Body of pancreas (tissue), 4 donors: ENCODE results near the gene IGFN1. TPM values are rescaled to one million over a fixed set of nuclear protein-coding genes. Genes with fewer than 3 reads are reported as not detected.

Source experiments
- ATAC-seq: fragments of 150-250 bp; one replicate; pipeline ENCODE4 v1.9.1; 2016
- DNase-seq, 4 donors: peaks; one replicate each; pipeline ENCODE4 v3.0.0-alpha.2; 2019
- H3K27ac ChIP-seq, 4 donors: fragments of 200-600 bp; sonication (generic); 1 replicate in 3 of 4; 2 replicates in 1 of 4; pipeline versions ENCODE4 v1.5.1 to v1.6.1; 2016 to 2019; ENCODE audit warnings: mild to moderate bottlenecking in 1 of 4, mixed read lengths in 1 of 4, moderate library complexity in 1 of 4
- H3K27me3 ChIP-seq, 2 donors: fragments of 200-600 bp; sonication (generic); one replicate each; pipeline ENCODE4 v1.6.0; 2016; ENCODE audit warnings: mild to moderate bottlenecking in 1 of 2
- H3K36me3 ChIP-seq, 2 donors: fragments of 200-600 bp; sonication (generic); replicated peaks in 1 of 2; 2 replicates each; pipeline ENCODE4 v1.5.1; 2016; ENCODE audit warnings: low read depth in 2 of 2; ENCODE audit not compliant: insufficient read depth in 1 of 2
- H3K4me1 ChIP-seq: fragments of 200-600 bp; sonication (generic); one replicate; pipeline ENCODE4 v1.6.0; 2016
- H3K4me3 ChIP-seq, 2 donors: fragments of 200-600 bp; sonication (generic); 1 replicate in 1 of 2; 2 replicates in 1 of 2; pipeline ENCODE4 v1.5.1; 2016 to 2019
- H3K9me3 ChIP-seq, 3 donors: fragments of 200-600 bp; sonication (generic); 1 replicate in 2 of 3; 2 replicates in 1 of 3; pipeline ENCODE4 v1.5.1; 2016
- POLR2A ChIP-seq, 3 donors: fragments of 450-650 bp; IDR thresholded peaks; one replicate each; pipeline ENCODE4 v1.6.1; 2016; ENCODE audit warnings: antibody characterized with exemption in 3 of 3, mild to moderate bottlenecking in 2 of 3
- WGBS, 2 donors: methylation state at CpG; one replicate each; pipeline ENCODE4 v1.1.5; 2017; 5-methylcytosine and 5-hydroxymethylcytosine counted together
- intact Hi-C: fragments of 100-400 bp; cut with DNase I; formaldehyde crosslinking; loops from one replicate; pipeline ENCODE4 v1.15.1; 2023
- total RNA-seq, 2 donors: library from RNA; depleted of rRNA; stranded (reverse); fragments of >200 nt; gene quantifications; one replicate each; pipeline ENCODE4 v1.1.0, GENCODE V29; 2016
- TF ChIP-seq, protein P1 (sequence below), 7 experiments: fragments of 450-650 bp in 4 of 7; fragments of 200-600 bp in 3 of 7; sonication (generic) in 3 of 7; IDR thresholded peaks; one replicate each; pipeline ENCODE4 v1.5.1; 2016 to 2019; ENCODE audit warnings: antibody characterized with exemption in 7 of 7

The IGFN1 gene
- total RNA-seq, 2 donors from 2014 or later, result 6.9 to 23.1 TPM

DNA sequence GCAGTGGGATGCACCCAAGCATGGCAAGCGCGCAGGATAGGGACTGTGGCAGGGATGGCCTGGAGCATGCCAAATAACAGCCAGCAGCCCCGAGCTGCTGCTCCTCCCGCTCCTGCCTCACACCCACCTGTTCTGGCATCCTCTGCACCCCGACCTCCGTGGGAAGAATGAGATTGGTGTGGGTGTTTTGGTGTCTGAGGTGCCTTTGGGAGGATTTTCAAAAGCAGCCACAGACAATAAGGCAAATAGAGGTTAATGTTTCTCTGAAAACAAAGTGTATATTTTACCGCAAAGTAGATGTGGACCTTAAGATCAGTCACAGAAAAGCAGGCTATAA lies 35.5 kb downstream of the IGFN1 start:
- H3K9me3 ChIP-seq, result no peaks in the 10 kb centered on the region
- no peak overlapping the region for H3K27ac ChIP-seq
- TF ChIP-seq, protein P1, sequence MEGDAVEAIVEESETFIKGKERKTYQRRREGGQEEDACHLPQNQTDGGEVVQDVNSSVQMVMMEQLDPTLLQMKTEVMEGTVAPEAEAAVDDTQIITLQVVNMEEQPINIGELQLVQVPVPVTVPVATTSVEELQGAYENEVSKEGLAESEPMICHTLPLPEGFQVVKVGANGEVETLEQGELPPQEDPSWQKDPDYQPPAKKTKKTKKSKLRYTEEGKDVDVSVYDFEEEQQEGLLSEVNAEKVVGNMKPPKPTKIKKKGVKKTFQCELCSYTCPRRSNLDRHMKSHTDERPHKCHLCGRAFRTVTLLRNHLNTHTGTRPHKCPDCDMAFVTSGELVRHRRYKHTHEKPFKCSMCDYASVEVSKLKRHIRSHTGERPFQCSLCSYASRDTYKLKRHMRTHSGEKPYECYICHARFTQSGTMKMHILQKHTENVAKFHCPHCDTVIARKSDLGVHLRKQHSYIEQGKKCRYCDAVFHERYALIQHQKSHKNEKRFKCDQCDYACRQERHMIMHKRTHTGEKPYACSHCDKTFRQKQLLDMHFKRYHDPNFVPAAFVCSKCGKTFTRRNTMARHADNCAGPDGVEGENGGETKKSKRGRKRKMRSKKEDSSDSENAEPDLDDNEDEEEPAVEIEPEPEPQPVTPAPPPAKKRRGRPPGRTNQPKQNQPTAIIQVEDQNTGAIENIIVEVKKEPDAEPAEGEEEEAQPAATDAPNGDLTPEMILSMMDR (IDR thresholded peaks at IDR 0.05), result no peak
- no peak for TF ChIP-seq POLR2A (IDR thresholded peaks at IDR 0.05)
- no peaks in the 10 kb centered on the region for H3K36me3 ChIP-seq
- no peak overlapping the region for H3K4me3 ChIP-seq
- DNase-seq, result no peak
- no peak for ATAC-seq
- no peaks in the 10 kb centered on the region for H3K27me3 ChIP-seq
- H3K4me1 ChIP-seq, result no peaks in the 10 kb centered on the region
- intact Hi-C loops, result loop anchor here (10.0 kb wide), 2 partner anchors 131 to 251 kb away; no protein-coding TSS in a partner anchor
- 66 to 79% methylated on average over 5 to 7 of the region's 7 CpGs for WGBS, 2 donors

DNA sequence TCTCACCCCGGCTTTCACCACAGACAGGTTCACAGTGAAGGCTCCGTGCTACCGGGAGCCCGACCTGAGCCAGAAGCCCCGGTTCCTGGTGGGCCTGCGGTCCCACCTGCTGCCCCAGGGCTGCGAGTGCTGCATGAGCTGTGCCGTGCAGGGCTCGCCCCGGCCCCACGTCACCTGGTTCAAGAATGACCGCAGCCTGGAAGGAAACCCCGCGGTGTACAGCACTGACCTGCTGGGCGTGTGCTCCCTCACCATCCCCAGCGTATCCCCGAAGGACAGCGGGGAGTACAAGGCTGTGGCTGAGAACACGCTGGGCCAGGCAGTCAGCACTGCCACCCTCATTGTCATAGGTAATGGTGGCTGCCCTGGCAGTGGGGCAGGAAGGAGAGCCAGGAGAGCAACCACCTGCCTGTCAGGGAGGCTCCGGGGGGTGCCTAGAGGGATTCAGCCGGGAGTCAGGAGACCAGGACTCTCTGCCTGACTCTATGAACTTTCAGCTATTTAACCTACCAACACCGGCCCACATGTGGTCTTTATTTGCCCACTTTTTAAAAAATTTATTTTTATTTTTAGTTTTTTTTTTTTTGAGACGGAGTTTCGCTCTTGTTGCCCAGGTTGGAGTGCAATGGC lies 36.4 kb downstream of the IGFN1 start:
- TF ChIP-seq, protein P1 (IDR thresholded peaks at IDR 0.05), result no peak
- no peak for TF ChIP-seq POLR2A (IDR thresholded peaks at IDR 0.05)
- ATAC-seq (no peak), DNase-seq (no peak)
- H3K9me3 ChIP-seq, result no peaks in the 10 kb centered on the region
- no peaks in the 10 kb centered on the region for H3K27me3 ChIP-seq
- WGBS, 2 donors, result 84 to 94% methylated on average over 16 to 24 of the region's 24 CpGs
- H3K4me1 ChIP-seq, result no peaks in the 10 kb centered on the region
- intact Hi-C loops, result loop anchor here (10.0 kb wide), 2 partner anchors 132 to 252 kb away; no protein-coding TSS in a partner anchor
- no peaks in the 10 kb centered on the region for H3K36me3 ChIP-seq
- H3K27ac ChIP-seq, result no peak overlapping the region
- H3K4me3 ChIP-seq, result no peak overlapping the region

GRCh38 chr1:201228011-201228983 lies 37.7 kb downstream of the IGFN1 start:
- intact Hi-C loops, result loop anchor here (10.0 kb wide), 2 partner anchors 133 to 253 kb away; no protein-coding TSS in a partner anchor
- H3K9me3 ChIP-seq, result no peaks in the 10 kb centered on the region
- WGBS, 2 donors, result 83 to 84% methylated on average over 15 to 16 of the region's 16 CpGs

GRCh38 chr1:201229095-201229494 lies 38.5 kb downstream of the IGFN1 start:
- TF ChIP-seq, protein P1 (IDR thresholded peaks at IDR 0.05), result no peak
- TF ChIP-seq POLR2A (IDR thresholded peaks at IDR 0.05), result no peak
- no peak for DNase-seq
- Histone ChIP-seq H3K4me1 (no peaks in the 10 kb centered on the region), H3K9me3 (no peaks in the 10 kb centered on the region), H3K27ac (no peak overlapping the region), H3K4me3 (no peak overlapping the region), H3K27me3 (no peaks in the 10 kb centered on the region), H3K36me3 (no peaks in the 10 kb centered on the region)
- 87 to 89% methylated on average over 3 to 4 of the region's 4 CpGs for WGBS, 2 donors
- intact Hi-C loops, result loop anchor here (10.0 kb wide), 2 partner anchors 134 to 254 kb away; no protein-coding TSS in a partner anchor
- ATAC-seq, result no peak

More at GRCh38 chr1:201228011-201228983, 37.7 kb downstream of the IGFN1 start:
- H3K36me3 ChIP-seq, result no peaks in the 10 kb centered on the region
- DNase-seq (no peak), ATAC-seq (no peak)
- no peak overlapping the region for H3K4me3 ChIP-seq
- H3K27ac ChIP-seq, result no peak overlapping the region
- H3K4me1 ChIP-seq, result no peaks in the 10 kb centered on the region
- TF ChIP-seq POLR2A (IDR thresholded peaks at IDR 0.05), result no peak
- TF ChIP-seq, protein P1 (IDR thresholded peaks at IDR 0.05), result no peak
- H3K27me3 ChIP-seq, result no peaks in the 10 kb centered on the region
